ENCODE results near the gene ACSL3. TPM values are rescaled to one million over a fixed set of nuclear protein-coding genes. Genes with fewer than 3 reads are reported as not detected.

ACSL3 gene
- total RNA-seq, 1 donor from 2014 or later: 48.9 TPM

GRCh38 chr2:222992137-222992536 lies 131.3 kb downstream of the ACSL3 start:
- DNase-seq (ENCODE audit: low spot score in 2 of 2): no peak
- H3K4me1 ChIP-seq: peaks cover 9 to 16% of the 10 kb centered on the region in 2 donors
- no peaks in the 10 kb centered on the region for H3K27me3 ChIP-seq
- intact Hi-C loops (cut with DNase I): loop anchor here (5.0 to 10.0 kb wide), 3 partner anchors 475 to 825 kb away; no protein-coding TSS in a partner anchor
- no peak overlapping the region for H3K4me3 ChIP-seq
- TF ChIP-seq CTCF (IDR thresholded peaks at IDR 0.05): no peak
- H3K9me3 ChIP-seq: no peaks in the 10 kb centered on the region
- H3K36me3 ChIP-seq: no peaks in the 10 kb centered on the region
- peak overlapping the region; percentile 77 to 96 for H3K27ac ChIP-seq

Other genes with a start within 250 kb of the ACSL3 start
- gene FARSB, start 204.9 kb upstream of the ACSL3 start, total RNA-seq: 4.4 TPM
- not detected for gene MOGAT1, start 189.4 kb upstream of the ACSL3 start, total RNA-seq
- 18.3 TPM for gene KCNE4, start 191.2 kb downstream of the ACSL3 start, total RNA-seq

Data from ascending aorta (tissue), 2 donors.